Caco-2 (cell line): ENCODE measurements around the gene NPIPB6. TPM values are rescaled to one million over a fixed set of nuclear protein-coding genes. Genes with fewer than 3 reads are reported as not detected.

Experiments used
- BruUV-seq: library from RNA; stranded (reverse); fragments of 400-500 nt; replicated peaks from 2 replicates; lab custom pipeline; 2021; lab: Mats Ljungman, UMichigan
- CTCF ChIA-PET: fragments of 300-600 bp; sonication (Branson Sonifier 250); formaldehyde crosslinking; loops from one replicate; lab custom pipeline; 2022; ENCODE audit warnings: antibody characterized with exemption; lab: Charles Lee
- POLR2A ChIA-PET: fragments of 300-600 bp; sonication (Branson Sonifier 250); formaldehyde crosslinking; loops from one replicate; lab custom pipeline; 2022; ENCODE audit warnings: antibody characterized with exemption; lab: Charles Lee
- DNase-seq, 2 experiments: peaks; one replicate each; pipeline versions ENCODE4 v3.0.0 to v3.0.0-alpha.2; 2020 to 2022
- H3K27me3 ChIP-seq: replicated peaks from 2 replicates; pipeline ENCODE4 v1.6.0; 2011; ENCODE audit warnings: low read length; ENCODE audit not compliant: control insufficient read depth, insufficient read depth
- H3K36me3 ChIP-seq: 2 replicates; pipeline ENCODE4 v1.5.1; 2011; ENCODE audit warnings: low read length; ENCODE audit not compliant: control insufficient read depth, insufficient read depth
- H3K4me1 ChIP-seq: fragments of 250-450 bp; sonication (Bioruptor Pico); 2 replicates; pipeline ENCODE4 v1.5.1; 2020; ENCODE audit warnings: mild to moderate bottlenecking
- H3K4me3 ChIP-seq: 2 replicates; pipeline ENCODE4 v1.5.1; 2011; ENCODE audit warnings: low read depth, mild to moderate bottlenecking, control low read depth, low read length
- H3K9me3 ChIP-seq: fragments of 250-450 bp; sonication (Bioruptor Pico); 2 replicates; pipeline ENCODE4 v1.5.1; 2020; ENCODE audit warnings: mild to moderate bottlenecking, moderate library complexity
- H3K27ac Mint-ChIP-seq: one replicate; pipeline ENCODE4 v1.8.0; 2022; ENCODE audit warnings: mixed read lengths; ENCODE audit not compliant: unreplicated experiment
- H3K27me3 Mint-ChIP-seq: one replicate; pipeline ENCODE4 v1.8.0; 2022; ENCODE audit warnings: mixed read lengths; ENCODE audit not compliant: insufficient read depth, unreplicated experiment
- H3K36me3 Mint-ChIP-seq: one replicate; pipeline ENCODE4 v1.8.0; 2022; ENCODE audit warnings: mild to moderate bottlenecking, mixed read lengths; ENCODE audit not compliant: insufficient read depth, unreplicated experiment
- H3K4me1 Mint-ChIP-seq: one replicate; pipeline ENCODE4 v1.8.0; 2022; ENCODE audit warnings: low read depth, mixed read lengths; ENCODE audit not compliant: unreplicated experiment
- H3K4me3 Mint-ChIP-seq: one replicate; pipeline ENCODE4 v1.8.0; 2022; ENCODE audit warnings: mild to moderate bottlenecking, moderate library complexity, mixed read lengths; ENCODE audit not compliant: unreplicated experiment
- H3K9me3 Mint-ChIP-seq: one replicate; pipeline ENCODE4 v1.8.0; 2022; ENCODE audit warnings: mixed read lengths; ENCODE audit not compliant: unreplicated experiment
- CTCF ChIP-seq, 2 experiments: fragments of 200-600 bp in 1 of 2; IDR thresholded peaks; 1 replicate in 1 of 2; 2 replicates in 1 of 2; pipeline versions ENCODE4 v1.5.1 to v1.8.0; 2011 to 2022; ENCODE audit warnings: antibody characterized with exemption in 1 of 2, control low read depth in 1 of 2, inconsistent platforms in 1 of 2, low read depth in 1 of 2, low read length in 1 of 2, mild to moderate bottlenecking in 1 of 2, moderate library complexity in 1 of 2; ENCODE audit not compliant: insufficient read depth in 1 of 2, severe bottlenecking in 1 of 2, unreplicated experiment in 1 of 2
- intact Hi-C: fragments of 100-400 bp; cut with micrococcal nuclease; formaldehyde crosslinking; loops from one replicate; pipeline ENCODE4 v1.10.0; 2022; ENCODE audit not compliant: unreplicated experiment
- total RNA-seq: library from RNA; stranded (reverse); gene quantifications from 2 replicates; pipeline ENCODE4 v1.2.3, GENCODE V29; 2022

NPIPB6 gene
- total RNA-seq, 1 experiment from 2014 or later, result 1.4 TPM

- Histone ChIP-seq H3K27me3 (no peaks in the 10 kb centered on the region), H3K4me1 (no peaks in the 10 kb centered on the region), H3K9me3 (no peaks in the 10 kb centered on the region), H3K4me3 (no peak overlapping the region), H3K36me3 (no peaks in the 10 kb centered on the region)
- Mint-ChIP-seq H3K27ac (no peak overlapping the region), H3K4me1 (no peaks in the 10 kb centered on the region), H3K36me3 (peaks cover 5% of the 10 kb centered on the region), H3K9me3 (no peaks in the 10 kb centered on the region), H3K4me3 (no peak overlapping the region), H3K27me3 (no peaks in the 10 kb centered on the region)
- ChIA-PET POLR2A (no interaction called here), CTCF (interaction anchor here (1.0 kb wide), 1 partner anchor 20 kb away, joined by 4 read pairs; no protein-coding TSS in a partner anchor)
- no TSS peak for BruUV-seq
- intact Hi-C loops, result no loop called here
- DNase-seq, result no peak
- no peak for TF ChIP-seq CTCF (IDR thresholded peaks at IDR 0.05; ENCODE audit: insufficient read depth in 1 of 2, low read depth in 1 of 2, low read length in 1 of 2, severe bottlenecking in 1 of 2, unreplicated experiment in 1 of 2)
These were observed 62.2 kb downstream of the NPIPB6 start for GRCh38 chr16:28301154-28301553.

- Mint-ChIP-seq H3K27ac (no peak overlapping the region), H3K36me3 (peaks cover 5% of the 10 kb centered on the region), H3K4me1 (no peaks in the 10 kb centered on the region), H3K9me3 (no peaks in the 10 kb centered on the region), H3K4me3 (no peak overlapping the region), H3K27me3 (no peaks in the 10 kb centered on the region)
- Histone ChIP-seq H3K36me3 (no peaks in the 10 kb centered on the region), H3K27me3 (no peaks in the 10 kb centered on the region), H3K9me3 (no peaks in the 10 kb centered on the region), H3K4me3 (no peak overlapping the region), H3K4me1 (no peaks in the 10 kb centered on the region)
- ChIA-PET CTCF (interaction anchor here (1.0 kb wide), 1 partner anchor 21 kb away, joined by 4 read pairs; no protein-coding TSS in a partner anchor), POLR2A (no interaction called here)
- intact Hi-C loops, result no loop called here
- no peak for DNase-seq
- TF ChIP-seq CTCF (IDR thresholded peaks at IDR 0.05; ENCODE audit: insufficient read depth in 1 of 2, low read depth in 1 of 2, low read length in 1 of 2, severe bottlenecking in 1 of 2, unreplicated experiment in 1 of 2), result no peak
- no TSS peak for BruUV-seq
These were observed 63.0 kb downstream of the NPIPB6 start for GRCh38 chr16:28300327-28300726.

- H3K4me1 ChIP-seq, result no peaks in the 10 kb centered on the region
- H3K4me3 ChIP-seq, result no peak overlapping the region
- ChIA-PET POLR2A (no interaction called here), CTCF (no interaction called here)
- Mint-ChIP-seq H3K27ac (no peak overlapping the region), H3K27me3 (no peaks in the 10 kb centered on the region), H3K9me3 (no peaks in the 10 kb centered on the region), H3K36me3 (no peaks in the 10 kb centered on the region), H3K4me1 (no peaks in the 10 kb centered on the region), H3K4me3 (no peak overlapping the region)
- intact Hi-C loops, result no loop called here
- H3K27me3 ChIP-seq, result no peaks in the 10 kb centered on the region
- BruUV-seq, result no TSS peak
- H3K36me3 ChIP-seq, result no peaks in the 10 kb centered on the region
- no peak for TF ChIP-seq CTCF (IDR thresholded peaks at IDR 0.05; ENCODE audit: insufficient read depth in 1 of 2, low read depth in 1 of 2, low read length in 1 of 2, severe bottlenecking in 1 of 2, unreplicated experiment in 1 of 2)
- no peaks in the 10 kb centered on the region for H3K9me3 ChIP-seq
- no peak for DNase-seq
These were observed 64.8 kb downstream of the NPIPB6 start for GRCh38 chr16:28298511-28298878.
